GM23338 (cell line): Measurements from ENCODE around the gene MAD1L1. TPM values are rescaled to one million over a fixed set of nuclear protein-coding genes. Genes with fewer than 3 reads are reported as not detected.

Source experiments
- ATAC-seq: fragments of 200-7000 bp; cut with Tn5 transposase; 3 replicates; pipeline ENCODE4 v1.9.1; 2020
- DNase-seq: peaks from one replicate; pipeline ENCODE4 v3.0.0-alpha.2; 2015; ENCODE audit warnings: low spot score
- H2AFZ ChIP-seq: fragments of 200-600 bp; sonication (generic); 2 replicates; pipeline ENCODE4 v1.8.0; 2016; ENCODE audit warnings: antibody characterized with exemption, mild to moderate bottlenecking, moderate library complexity
- H3F3A ChIP-seq: fragments of 200-600 bp; sonication (generic); replicated peaks from 2 replicates; pipeline ENCODE4 v1.8.0; 2017; ENCODE audit warnings: antibody characterized with exemption, mixed run types, low read depth
- H3K27ac ChIP-seq: fragments of 200-600 bp; sonication (generic); 2 replicates; pipeline ENCODE4 v1.6.1; 2016; ENCODE audit warnings: low read depth
- H3K27me3 ChIP-seq: fragments of 200-600 bp; sonication (generic); 2 replicates; pipeline ENCODE4 v1.8.0; 2016; ENCODE audit warnings: mild to moderate bottlenecking, mixed run types, moderate library complexity; ENCODE audit not compliant: insufficient read depth
- H3K36me3 ChIP-seq: fragments of 200-600 bp; sonication (generic); 2 replicates; pipeline ENCODE4 v1.8.0; 2016; ENCODE audit warnings: mild to moderate bottlenecking; ENCODE audit not compliant: insufficient read depth
- H3K4me1 ChIP-seq: fragments of 200-600 bp; sonication (generic); 2 replicates; pipeline ENCODE4 v1.8.0; 2016; ENCODE audit warnings: mild to moderate bottlenecking, moderate library complexity; ENCODE audit not compliant: insufficient read depth
- H3K4me2 ChIP-seq: fragments of 200-600 bp; sonication (generic); 2 replicates; pipeline ENCODE4 v1.7.1; 2017; ENCODE audit warnings: mixed run types
- H3K4me3 ChIP-seq: fragments of 200-600 bp; sonication (generic); 2 replicates; pipeline ENCODE4 v1.6.1; 2016; ENCODE audit warnings: mixed run types
- H3K79me2 ChIP-seq: fragments of 200-600 bp; sonication (generic); replicated peaks from 2 replicates; pipeline ENCODE4 v1.8.0; 2017; ENCODE audit warnings: mild to moderate bottlenecking; ENCODE audit not compliant: insufficient read depth
- H3K9me2 ChIP-seq: fragments of 200-600 bp; sonication (generic); 2 replicates; pipeline ENCODE4 v1.8.0; 2017; ENCODE audit not compliant: insufficient read depth
- H4K20me1 ChIP-seq: fragments of 200-600 bp; sonication (generic); replicated peaks from 2 replicates; pipeline ENCODE4 v1.8.0; 2017; ENCODE audit warnings: mild to moderate bottlenecking; ENCODE audit not compliant: insufficient read depth
- H3K27ac Mint-ChIP-seq: 2 replicates; pipeline ENCODE4 v1.8.0; 2020; ENCODE audit warnings: inconsistent platforms, mild to moderate bottlenecking, moderate library complexity, mixed read lengths
- H3K27me3 Mint-ChIP-seq: 3 replicates; pipeline ENCODE4 v1.8.0; 2022; ENCODE audit warnings: low read depth, mild to moderate bottlenecking, moderate library complexity, mixed read lengths, inconsistent platforms; ENCODE audit not compliant: insufficient read depth, poor library complexity
- H3K36me3 Mint-ChIP-seq: 3 replicates; pipeline ENCODE4 v1.8.0; 2021; ENCODE audit warnings: low read depth, mild to moderate bottlenecking, inconsistent platforms, moderate library complexity, mixed read lengths
- H3K4me1 Mint-ChIP-seq: 3 replicates; pipeline ENCODE4 v1.8.0; 2020; ENCODE audit warnings: mild to moderate bottlenecking, inconsistent platforms, mixed read lengths
- H3K4me3 Mint-ChIP-seq: 3 replicates; pipeline ENCODE4 v1.8.0; 2021; ENCODE audit warnings: moderate library complexity, mild to moderate bottlenecking, inconsistent platforms, mixed read lengths
- H3K9me3 Mint-ChIP-seq: 3 replicates; pipeline ENCODE4 v1.8.0; 2020; ENCODE audit warnings: moderate library complexity, mild to moderate bottlenecking, inconsistent platforms, mixed read lengths
- CREB1 ChIP-seq: fragments of 250-450 bp; sonication (Bioruptor Pico); IDR thresholded peaks from 2 replicates; pipeline ENCODE4 v1.5.0; 2020; ENCODE audit warnings: low read depth, mild to moderate bottlenecking, moderate library complexity
- CTCF ChIP-seq, 2 experiments: fragments of 200-600 bp in 1 of 2; sonication (generic) in 1 of 2; conservative IDR thresholded peaks; 2 replicates each; pipeline versions ENCODE4 v1.5.1 to v1.6.1; 2016 to 2017; ENCODE audit warnings: antibody characterized with exemption in 2 of 2, low read depth in 2 of 2, mild to moderate bottlenecking in 2 of 2, moderate library complexity in 1 of 2
- EZH2 ChIP-seq: fragments of 200-600 bp; sonication (generic); IDR thresholded peaks from one replicate; pipeline ENCODE4 v1.8.0; 2017; ENCODE audit warnings: antibody characterized with exemption, mild to moderate bottlenecking, low read depth; ENCODE audit not compliant: unreplicated experiment
- EZH2phosphoT487 ChIP-seq: fragments of 200-600 bp; sonication (generic); IDR thresholded peaks from one replicate; pipeline ENCODE4 v1.8.1; 2018; ENCODE audit warnings: antibody characterized with exemption; ENCODE audit not compliant: unreplicated experiment
- JUNB ChIP-seq: IDR thresholded peaks from one replicate; pipeline ENCODE4 v1.6.1; 2016; ENCODE audit warnings: antibody characterized with exemption; ENCODE audit not compliant: unreplicated experiment
- NANOG ChIP-seq: IDR thresholded peaks from 2 replicates; pipeline ENCODE4 v1.6.1; 2016; ENCODE audit warnings: antibody characterized with exemption, borderline replicate concordance
- POLR2AphosphoS5 ChIP-seq: IDR thresholded peaks from 2 replicates; pipeline ENCODE4 v1.6.1; 2016; ENCODE audit warnings: antibody characterized with exemption, low read depth
- REST ChIP-seq: IDR thresholded peaks from one replicate; pipeline ENCODE4 v1.6.1; 2018; ENCODE audit warnings: antibody characterized with exemption; ENCODE audit not compliant: unreplicated experiment
- STAT1 ChIP-seq: IDR thresholded peaks from one replicate; pipeline ENCODE4 v1.6.1; 2016; ENCODE audit warnings: antibody characterized with exemption; ENCODE audit not compliant: unreplicated experiment
- ZNF114 ChIP-seq: fragments of 250-450 bp; sonication (Bioruptor Pico); IDR thresholded peaks from 2 replicates; pipeline ENCODE4 v1.5.0; 2020; ENCODE audit warnings: mild to moderate bottlenecking, moderate library complexity
- ZNF331 ChIP-seq: fragments of 250-450 bp; sonication (Bioruptor Pico); IDR thresholded peaks from 2 replicates; pipeline ENCODE4 v1.5.0; 2020; ENCODE audit warnings: low read depth, mild to moderate bottlenecking, moderate library complexity
- polyA plus RNA-seq: library from polyadenylated mRNA; unstranded; fragments of >200 nt; fragmentation: Nextera tagmentation; extraction: Ambion mirVana; gene quantifications from 2 replicates; pipeline ENCODE4 v1.2.1, GENCODE V29; 2016
- total RNA-seq: library from RNA; depleted of rRNA; stranded (reverse); fragments of >200 nt; shearing (Covaris generic); gene quantifications from 2 replicates; pipeline ENCODE4 v1.2.3, GENCODE V29; 2014
- TF ChIP-seq, protein P1 (sequence below): fragments of 250-450 bp; sonication (Bioruptor Pico); IDR thresholded peaks from 2 replicates; pipeline ENCODE4 v1.5.0; 2020; ENCODE audit warnings: mild to moderate bottlenecking, moderate library complexity
- TF ChIP-seq, protein P2 (sequence below): IDR thresholded peaks from 2 replicates; pipeline ENCODE4 v1.6.1; 2016; ENCODE audit warnings: antibody characterized with exemption

MAD1L1 gene
- total and polyA plus RNA-seq, 2 experiments from 2014 or later: 40.3 to 59.3 TPM

GRCh38 chr7:1918881-1919525 lies 313.7 kb downstream of the MAD1L1 start:
- H3K27ac Mint-ChIP-seq: peak overlapping the region; percentile 86; the same call in 1 of the 2 replicates
- H3K36me3 Mint-ChIP-seq: no peaks in the 10 kb centered on the region
- H3K79me2 ChIP-seq: no peaks in the 10 kb centered on the region
- no peak overlapping the region for H3K4me3 Mint-ChIP-seq
- no peak overlapping the region for H3K4me3 ChIP-seq
- H3F3A ChIP-seq: no peaks in the 10 kb centered on the region
- H3K4me2 ChIP-seq: no peak overlapping the region
- no peaks in the 10 kb centered on the region for H3K27me3 ChIP-seq
- ATAC-seq: no peak
- peaks cover 5% of the 10 kb centered on the region; the same call in 1 of the 2 replicates for H4K20me1 ChIP-seq
- no peak overlapping the region for H2AFZ ChIP-seq
- no peaks in the 10 kb centered on the region for H3K36me3 ChIP-seq
- no peak overlapping the region for H3K27ac ChIP-seq
- TF ChIP-seq POLR2AphosphoS5 (no peak), EZH2 (no peak), STAT1 (no peak), JUNB (no peak), EZH2phosphoT487 (no peak), REST (no peak), ZNF114 (CRISPR knock-in tag) (no peak), CTCF (conservative IDR thresholded peaks at IDR 0.05; ENCODE audit: low read depth in 2 of 2) (no peak), NANOG (no peak), CREB1 (CRISPR knock-in tag) (no peak), ZNF331 (CRISPR knock-in tag) (no peak)
- TF ChIP-seq, protein P1, sequence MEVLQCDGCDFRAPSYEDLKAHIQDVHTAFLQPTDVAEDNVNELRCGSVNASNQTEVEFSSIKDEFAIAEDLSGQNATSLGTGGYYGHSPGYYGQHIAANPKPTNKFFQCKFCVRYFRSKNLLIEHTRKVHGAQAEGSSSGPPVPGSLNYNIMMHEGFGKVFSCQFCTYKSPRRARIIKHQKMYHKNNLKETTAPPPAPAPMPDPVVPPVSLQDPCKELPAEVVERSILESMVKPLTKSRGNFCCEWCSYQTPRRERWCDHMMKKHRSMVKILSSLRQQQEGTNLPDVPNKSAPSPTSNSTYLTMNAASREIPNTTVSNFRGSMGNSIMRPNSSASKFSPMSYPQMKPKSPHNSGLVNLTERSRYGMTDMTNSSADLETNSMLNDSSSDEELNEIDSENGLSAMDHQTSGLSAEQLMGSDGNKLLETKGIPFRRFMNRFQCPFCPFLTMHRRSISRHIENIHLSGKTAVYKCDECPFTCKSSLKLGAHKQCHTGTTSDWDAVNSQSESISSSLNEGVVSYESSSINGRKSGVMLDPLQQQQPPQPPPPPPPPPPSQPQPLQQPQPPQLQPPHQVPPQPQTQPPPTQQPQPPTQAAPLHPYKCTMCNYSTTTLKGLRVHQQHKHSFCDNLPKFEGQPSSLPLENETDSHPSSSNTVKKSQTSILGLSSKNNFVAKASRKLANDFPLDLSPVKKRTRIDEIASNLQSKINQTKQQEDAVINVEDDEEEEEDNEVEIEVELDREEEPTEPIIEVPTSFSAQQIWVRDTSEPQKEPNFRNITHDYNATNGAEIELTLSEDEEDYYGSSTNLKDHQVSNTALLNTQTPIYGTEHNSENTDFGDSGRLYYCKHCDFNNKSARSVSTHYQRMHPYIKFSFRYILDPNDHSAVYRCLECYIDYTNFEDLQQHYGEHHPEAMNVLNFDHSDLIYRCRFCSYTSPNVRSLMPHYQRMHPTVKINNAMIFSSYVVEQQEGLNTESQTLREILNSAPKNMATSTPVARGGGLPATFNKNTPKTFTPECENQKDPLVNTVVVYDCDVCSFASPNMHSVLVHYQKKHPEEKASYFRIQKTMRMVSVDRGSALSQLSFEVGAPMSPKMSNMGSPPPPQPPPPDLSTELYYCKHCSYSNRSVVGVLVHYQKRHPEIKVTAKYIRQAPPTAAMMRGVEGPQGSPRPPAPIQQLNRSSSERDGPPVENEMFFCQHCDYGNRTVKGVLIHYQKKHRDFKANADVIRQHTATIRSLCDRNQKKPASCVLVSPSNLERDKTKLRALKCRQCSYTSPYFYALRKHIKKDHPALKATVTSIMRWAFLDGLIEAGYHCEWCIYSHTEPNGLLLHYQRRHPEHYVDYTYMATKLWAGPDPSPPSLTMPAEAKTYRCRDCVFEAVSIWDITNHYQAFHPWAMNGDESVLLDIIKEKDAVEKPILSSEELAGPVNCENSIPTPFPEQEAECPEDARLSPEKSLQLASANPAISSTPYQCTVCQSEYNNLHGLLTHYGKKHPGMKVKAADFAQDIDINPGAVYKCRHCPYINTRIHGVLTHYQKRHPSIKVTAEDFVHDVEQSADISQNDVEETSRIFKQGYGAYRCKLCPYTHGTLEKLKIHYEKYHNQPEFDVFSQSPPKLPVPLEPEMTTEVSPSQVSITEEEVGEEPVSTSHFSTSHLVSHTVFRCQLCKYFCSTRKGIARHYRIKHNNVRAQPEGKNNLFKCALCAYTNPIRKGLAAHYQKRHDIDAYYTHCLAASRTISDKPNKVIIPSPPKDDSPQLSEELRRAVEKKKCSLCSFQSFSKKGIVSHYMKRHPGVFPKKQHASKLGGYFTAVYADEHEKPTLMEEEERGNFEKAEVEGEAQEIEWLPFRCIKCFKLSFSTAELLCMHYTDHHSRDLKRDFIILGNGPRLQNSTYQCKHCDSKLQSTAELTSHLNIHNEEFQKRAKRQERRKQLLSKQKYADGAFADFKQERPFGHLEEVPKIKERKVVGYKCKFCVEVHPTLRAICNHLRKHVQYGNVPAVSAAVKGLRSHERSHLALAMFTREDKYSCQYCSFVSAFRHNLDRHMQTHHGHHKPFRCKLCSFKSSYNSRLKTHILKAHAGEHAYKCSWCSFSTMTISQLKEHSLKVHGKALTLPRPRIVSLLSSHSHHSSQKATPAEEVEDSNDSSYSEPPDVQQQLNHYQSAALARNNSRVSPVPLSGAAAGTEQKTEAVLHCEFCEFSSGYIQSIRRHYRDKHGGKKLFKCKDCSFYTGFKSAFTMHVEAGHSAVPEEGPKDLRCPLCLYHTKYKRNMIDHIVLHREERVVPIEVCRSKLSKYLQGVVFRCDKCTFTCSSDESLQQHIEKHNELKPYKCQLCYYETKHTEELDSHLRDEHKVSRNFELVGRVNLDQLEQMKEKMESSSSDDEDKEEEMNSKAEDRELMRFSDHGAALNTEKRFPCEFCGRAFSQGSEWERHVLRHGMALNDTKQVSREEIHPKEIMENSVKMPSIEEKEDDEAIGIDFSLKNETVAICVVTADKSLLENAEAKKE (CRISPR knock-in tag): no peak
- TF ChIP-seq, protein P2, sequence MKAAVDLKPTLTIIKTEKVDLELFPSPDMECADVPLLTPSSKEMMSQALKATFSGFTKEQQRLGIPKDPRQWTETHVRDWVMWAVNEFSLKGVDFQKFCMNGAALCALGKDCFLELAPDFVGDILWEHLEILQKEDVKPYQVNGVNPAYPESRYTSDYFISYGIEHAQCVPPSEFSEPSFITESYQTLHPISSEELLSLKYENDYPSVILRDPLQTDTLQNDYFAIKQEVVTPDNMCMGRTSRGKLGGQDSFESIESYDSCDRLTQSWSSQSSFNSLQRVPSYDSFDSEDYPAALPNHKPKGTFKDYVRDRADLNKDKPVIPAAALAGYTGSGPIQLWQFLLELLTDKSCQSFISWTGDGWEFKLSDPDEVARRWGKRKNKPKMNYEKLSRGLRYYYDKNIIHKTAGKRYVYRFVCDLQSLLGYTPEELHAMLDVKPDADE: no peak
- no peaks in the 10 kb centered on the region for H3K9me2 ChIP-seq
- DNase-seq: no peak
- H3K27me3 Mint-ChIP-seq: peaks cover 4% of the 10 kb centered on the region
- H3K4me1 ChIP-seq: no peaks in the 10 kb centered on the region
- no peaks in the 10 kb centered on the region; the same call in 2 of the 3 replicates for H3K9me3 Mint-ChIP-seq
- H3K4me1 Mint-ChIP-seq: no peaks in the 10 kb centered on the region; the same call in 2 of the 3 replicates
